Liver (tissue), 9 donors: ENCODE data around the gene C1QA. TPM values are rescaled to one million over a fixed set of nuclear protein-coding genes. Genes with fewer than 3 reads are reported as not detected.

ENCODE experiments used
- DNase-seq: peaks from one replicate; pipeline ENCODE4 v3.0.0-alpha.2; 2017; ENCODE audit warnings: low spot score
- H3K27ac ChIP-seq, 2 donors: one replicate each; pipeline ENCODE4 v1.7.0; 2013; ENCODE audit warnings: inconsistent platforms in 2 of 2, low read length in 2 of 2, control low read depth in 1 of 2, low read depth in 1 of 2, mild to moderate bottlenecking in 1 of 2
- H3K27me3 ChIP-seq, 4 donors: one replicate each; pipeline versions ENCODE4 v1.6.1 to v1.7.0; 2013; ENCODE audit warnings: low read length in 3 of 4, inconsistent platforms in 1 of 4, mild to moderate bottlenecking in 1 of 4, moderate library complexity in 1 of 4; ENCODE audit not compliant: control insufficient read depth in 4 of 4, insufficient read depth in 4 of 4
- H3K36me3 ChIP-seq, 4 donors: one replicate each; pipeline versions ENCODE4 v1.6.1 to v1.7.0; 2013; ENCODE audit warnings: low read length in 3 of 4, mild to moderate bottlenecking in 3 of 4, low read depth in 1 of 4, moderate library complexity in 1 of 4; ENCODE audit not compliant: control insufficient read depth in 4 of 4, insufficient read depth in 3 of 4
- H3K4me1 ChIP-seq, 4 donors: one replicate each; pipeline versions ENCODE4 v1.6.1 to v1.7.0; 2013; ENCODE audit warnings: low read length in 3 of 4, mild to moderate bottlenecking in 3 of 4, moderate library complexity in 1 of 4; ENCODE audit not compliant: control insufficient read depth in 4 of 4, insufficient read depth in 4 of 4
- H3K4me3 ChIP-seq, 3 donors: one replicate each; pipeline versions ENCODE4 v1.6.1 to v1.7.0; 2013; ENCODE audit warnings: low read length in 3 of 3, control low read depth in 1 of 3, low read depth in 1 of 3, mild to moderate bottlenecking in 1 of 3
- H3K9ac ChIP-seq, 2 donors: one replicate each; pipeline ENCODE4 v1.7.0; 2013; ENCODE audit warnings: low read length in 2 of 2, mild to moderate bottlenecking in 2 of 2, moderate library complexity in 2 of 2, control low read depth in 1 of 2, low read depth in 1 of 2
- H3K9me3 ChIP-seq, 4 donors: one replicate each; pipeline versions ENCODE4 v1.6.1 to v1.7.0; 2013; ENCODE audit warnings: low read length in 3 of 4; ENCODE audit not compliant: control insufficient read depth in 4 of 4
- EGR1 ChIP-seq, 2 donors: IDR thresholded peaks; 2 replicates each; pipeline ENCODE4 v1.6.1; 2016 to 2018; ENCODE audit warnings: antibody characterized with exemption in 2 of 2, low read depth in 2 of 2
- FOXA1 ChIP-seq: IDR thresholded peaks from 2 replicates; pipeline ENCODE4 v1.6.1; 2016; ENCODE audit warnings: antibody characterized with exemption
- FOXA2 ChIP-seq: IDR thresholded peaks from 2 replicates; pipeline ENCODE4 v1.6.1; 2016; ENCODE audit warnings: antibody characterized with exemption
- GABPA ChIP-seq, 2 donors: IDR thresholded peaks in 1 of 2; conservative IDR thresholded peaks in 1 of 2; 2 replicates each; pipeline ENCODE4 v1.6.1; 2016; ENCODE audit warnings: antibody characterized with exemption in 2 of 2, mild to moderate bottlenecking in 1 of 2, moderate library complexity in 1 of 2
- HNF4A ChIP-seq, 2 donors: conservative IDR thresholded peaks; 2 replicates each; pipeline ENCODE4 v1.6.1; 2016; ENCODE audit warnings: antibody characterized with exemption in 2 of 2, mild to moderate bottlenecking in 2 of 2
- HNF4G ChIP-seq: IDR thresholded peaks from 2 replicates; pipeline ENCODE4 v1.6.1; 2016; ENCODE audit warnings: antibody characterized with exemption
- JUND ChIP-seq, 2 donors: IDR thresholded peaks; 2 replicates each; pipeline ENCODE4 v1.6.1; 2016; ENCODE audit warnings: antibody characterized with exemption in 2 of 2
- NR2F2 ChIP-seq: IDR thresholded peaks from 2 replicates; pipeline ENCODE4 v1.6.1; 2016; ENCODE audit warnings: antibody characterized with exemption
- RAD21 ChIP-seq, 2 donors: IDR thresholded peaks; 2 replicates each; pipeline ENCODE4 v1.6.1; 2016; ENCODE audit warnings: antibody characterized with exemption in 2 of 2, mild to moderate bottlenecking in 2 of 2
- REST ChIP-seq: IDR thresholded peaks from 2 replicates; pipeline ENCODE4 v1.6.1; 2016; ENCODE audit warnings: antibody characterized with exemption, mild to moderate bottlenecking
- TAF1 ChIP-seq: conservative IDR thresholded peaks from 2 replicates; pipeline ENCODE4 v1.6.1; 2016; ENCODE audit warnings: antibody characterized with exemption, mild to moderate bottlenecking
- ZBTB33 ChIP-seq: IDR thresholded peaks from 2 replicates; pipeline ENCODE4 v1.6.1; 2016; ENCODE audit warnings: antibody characterized with exemption
- WGBS: extraction: QIAGEN DNeasy Blood & Tissue Kit; methylation state at CpG from one replicate; pipeline ENCODE4 v1.1.7; 2013; 5-methylcytosine and 5-hydroxymethylcytosine counted together
- polyA plus RNA-seq, 2 donors: library from polyadenylated mRNA; stranded (reverse) in 1 of 2; unstranded in 1 of 2; fragments of 200-250 nt in 1 of 2; fragments of >200 nt in 1 of 2; fragmentation: Nextera tagmentation in 1 of 2; extraction: Ambion mirVana in 1 of 2; gene quantifications; one replicate each; pipeline versions ENCODE4 v1.2.1 to v1.2.3, GENCODE V29; 2013 to 2015
- total RNA-seq, 2 donors: library from RNA; depleted of rRNA; stranded (reverse); fragments of >200 nt; gene quantifications; one replicate each; pipeline ENCODE4 v1.2.3, GENCODE V29; 2014
- TF ChIP-seq, protein P1 (sequence below): fragments of 150-350 bp; IDR thresholded peaks from 2 replicates; pipeline ENCODE4 v1.5.1; 2017; ENCODE audit warnings: improper control_type of control experiment, low read depth, low read length; ENCODE audit not compliant: missing input control
- TF ChIP-seq, protein P2 (sequence below): IDR thresholded peaks from 2 replicates; pipeline ENCODE4 v1.6.1; 2016; ENCODE audit warnings: antibody characterized with exemption
- donor health status: healthy.
- donor health status: healthy.
- donor health status: healthy.
- donor health status: healthy.
- donor health status: healthy.

C1QA gene
- total and polyA plus RNA-seq, 4 donors: 73.0 to 243 (median 94.6) TPM

DNA sequence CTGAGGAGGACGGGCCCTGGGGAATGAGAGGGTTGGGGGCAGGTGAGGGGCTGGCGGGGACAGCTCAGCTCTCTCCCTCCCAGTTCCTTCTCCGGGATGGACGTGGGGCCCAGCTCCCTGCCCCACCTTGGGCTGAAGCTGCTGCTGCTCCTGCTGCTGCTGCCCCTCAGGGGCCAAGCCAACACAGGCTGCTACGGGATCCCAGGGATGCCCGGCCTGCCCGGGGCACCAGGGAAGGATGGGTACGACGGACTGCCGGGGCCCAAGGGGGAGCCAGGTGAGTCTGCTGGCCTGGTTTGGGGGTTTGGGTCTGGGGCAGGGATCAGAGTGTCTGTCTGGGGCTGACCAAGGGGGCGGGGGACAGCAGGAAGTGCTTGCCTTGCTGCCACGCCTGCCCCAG is 7.5 kb downstream of the C1QA start:
- no peak overlapping the region for H3K9ac ChIP-seq
- TF ChIP-seq GABPA (IDR thresholded peaks at IDR 0.05 in 1 of 2, conservative IDR thresholded peaks at IDR 0.05 in 1 of 2): no peak
- no peak for TF ChIP-seq ZBTB33
- TF ChIP-seq, protein P1, sequence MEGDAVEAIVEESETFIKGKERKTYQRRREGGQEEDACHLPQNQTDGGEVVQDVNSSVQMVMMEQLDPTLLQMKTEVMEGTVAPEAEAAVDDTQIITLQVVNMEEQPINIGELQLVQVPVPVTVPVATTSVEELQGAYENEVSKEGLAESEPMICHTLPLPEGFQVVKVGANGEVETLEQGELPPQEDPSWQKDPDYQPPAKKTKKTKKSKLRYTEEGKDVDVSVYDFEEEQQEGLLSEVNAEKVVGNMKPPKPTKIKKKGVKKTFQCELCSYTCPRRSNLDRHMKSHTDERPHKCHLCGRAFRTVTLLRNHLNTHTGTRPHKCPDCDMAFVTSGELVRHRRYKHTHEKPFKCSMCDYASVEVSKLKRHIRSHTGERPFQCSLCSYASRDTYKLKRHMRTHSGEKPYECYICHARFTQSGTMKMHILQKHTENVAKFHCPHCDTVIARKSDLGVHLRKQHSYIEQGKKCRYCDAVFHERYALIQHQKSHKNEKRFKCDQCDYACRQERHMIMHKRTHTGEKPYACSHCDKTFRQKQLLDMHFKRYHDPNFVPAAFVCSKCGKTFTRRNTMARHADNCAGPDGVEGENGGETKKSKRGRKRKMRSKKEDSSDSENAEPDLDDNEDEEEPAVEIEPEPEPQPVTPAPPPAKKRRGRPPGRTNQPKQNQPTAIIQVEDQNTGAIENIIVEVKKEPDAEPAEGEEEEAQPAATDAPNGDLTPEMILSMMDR: no peak
- TF ChIP-seq FOXA1: no peak
- no peak for TF ChIP-seq RAD21 (IDR thresholded peaks at IDR 0.05)
- TF ChIP-seq, protein P2, sequence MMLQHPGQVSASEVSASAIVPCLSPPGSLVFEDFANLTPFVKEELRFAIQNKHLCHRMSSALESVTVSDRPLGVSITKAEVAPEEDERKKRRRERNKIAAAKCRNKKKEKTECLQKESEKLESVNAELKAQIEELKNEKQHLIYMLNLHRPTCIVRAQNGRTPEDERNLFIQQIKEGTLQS: no peak
- no peak for TF ChIP-seq TAF1
- TF ChIP-seq FOXA2: no peak
- TF ChIP-seq HNF4G: no peak
- no peak for TF ChIP-seq REST
- no peak for TF ChIP-seq HNF4A (conservative IDR thresholded peaks at IDR 0.05)
- TF ChIP-seq JUND (IDR thresholded peaks at IDR 0.05): no peak
- TF ChIP-seq NR2F2: no peak
- 79% methylated on average over 12 of the region's 12 CpGs for WGBS
- DNase-seq: no peak
- peak overlapping the region in 1 of 3 donors; percentile 19 for H3K4me3 ChIP-seq
- H3K9me3 ChIP-seq: no peaks in the 10 kb centered on the region
- H3K36me3 ChIP-seq: no peaks in the 10 kb centered on the region
- peaks cover 0 to 1% (median 0%) of the 10 kb centered on the region in 4 donors for H3K4me1 ChIP-seq
- no peaks in the 10 kb centered on the region for H3K27me3 ChIP-seq
- H3K27ac ChIP-seq: no peak overlapping the region

GRCh38 chr1:22645931-22646330 is 9.5 kb downstream of the C1QA start:
- no peak for DNase-seq
- WGBS: 84% methylated on average over 7 of the region's 7 CpGs
- Histone ChIP-seq H3K27ac (no peak overlapping the region), H3K4me1 (peaks cover 0 to 1% (median 0%) of the 10 kb centered on the region in 4 donors), H3K9me3 (no peaks in the 10 kb centered on the region), H3K36me3 (no peaks in the 10 kb centered on the region), H3K27me3 (no peaks in the 10 kb centered on the region), H3K9ac (no peak overlapping the region), H3K4me3 (peak overlapping the region in 1 of 3 donors; percentile 6)
- no peak for TF ChIP-seq FOXA1
- no peak for TF ChIP-seq FOXA2
- no peak for TF ChIP-seq GABPA (IDR thresholded peaks at IDR 0.05 in 1 of 2, conservative IDR thresholded peaks at IDR 0.05 in 1 of 2)
- TF ChIP-seq REST: no peak
- no peak for TF ChIP-seq EGR1 (IDR thresholded peaks at IDR 0.05; ENCODE audit: low read depth in 2 of 2)
- no peak for TF ChIP-seq HNF4A (conservative IDR thresholded peaks at IDR 0.05)
